Endodermal cell (in vitro differentiated cells): ENCODE results near the gene IKZF1. TPM values are rescaled to one million over a fixed set of nuclear protein-coding genes. Genes with fewer than 3 reads are reported as not detected.

ENCODE experiments used
- DNase-seq: peaks from one replicate; pipeline ENCODE4 v3.0.0-alpha.2; 2017
- H3K27ac ChIP-seq: 2 replicates; pipeline ENCODE4 v1.5.1; 2013; ENCODE audit warnings: mild to moderate bottlenecking, low read depth, low read length, moderate library complexity
- H3K27me3 ChIP-seq: 2 replicates; pipeline ENCODE4 v1.6.1; 2013; ENCODE audit warnings: mild to moderate bottlenecking, low read length, moderate library complexity; ENCODE audit not compliant: insufficient read depth, control insufficient read depth, poor library complexity, severe bottlenecking
- H3K36me3 ChIP-seq: 2 replicates; pipeline ENCODE4 v1.7.0; 2013; ENCODE audit warnings: mild to moderate bottlenecking, low read length, moderate library complexity; ENCODE audit not compliant: control insufficient read depth, insufficient read depth
- H3K4me1 ChIP-seq: one replicate; pipeline ENCODE4 v1.7.0; 2013; ENCODE audit warnings: low read length; ENCODE audit not compliant: control insufficient read depth, insufficient read depth
- H3K4me3 ChIP-seq: 2 replicates; pipeline ENCODE4 v1.5.1; 2013; ENCODE audit warnings: mild to moderate bottlenecking, low read length, moderate library complexity
- H3K9ac ChIP-seq: 2 replicates; pipeline ENCODE4 v1.6.1; 2013; ENCODE audit warnings: mild to moderate bottlenecking, low read length, moderate library complexity; ENCODE audit not compliant: poor library complexity, severe bottlenecking; ENCODE audit errors: extremely low read depth
- H3K9me3 ChIP-seq: 2 replicates; pipeline ENCODE4 v1.6.1; 2013; ENCODE audit warnings: mild to moderate bottlenecking, low read length, moderate library complexity; ENCODE audit not compliant: control insufficient read depth
- H3K27ac Mint-ChIP-seq: 2 replicates; pipeline ENCODE4 v1.8.0; 2020; ENCODE audit warnings: mixed read lengths
- H3K27me3 Mint-ChIP-seq: 2 replicates; pipeline ENCODE4 v1.8.0; 2021; ENCODE audit warnings: mild to moderate bottlenecking, mixed read lengths; ENCODE audit not compliant: insufficient read depth
- H3K36me3 Mint-ChIP-seq: 2 replicates; pipeline ENCODE4 v1.8.0; 2020; ENCODE audit warnings: low read depth, mixed read lengths
- H3K4me1 Mint-ChIP-seq: 2 replicates; pipeline ENCODE4 v1.8.0; 2020; ENCODE audit warnings: mixed read lengths
- H3K4me3 Mint-ChIP-seq: 2 replicates; pipeline ENCODE4 v1.8.0; 2020; ENCODE audit warnings: mild to moderate bottlenecking, moderate library complexity, mixed read lengths
- H3K9me3 Mint-ChIP-seq: 2 replicates; pipeline ENCODE4 v1.8.0; 2020; ENCODE audit warnings: mild to moderate bottlenecking, mixed read lengths
- CTCF ChIP-seq: fragments of 200-600 bp; sonication (generic); conservative IDR thresholded peaks from 2 replicates; pipeline ENCODE4 v1.5.0; 2021; ENCODE audit warnings: antibody characterized with exemption, mild to moderate bottlenecking
- WGBS, 2 experiments: methylation state at CpG; one replicate each; pipeline versions ENCODE4 v1.1.5 to v1.1.7; 2013; ENCODE audit warnings: missing lambda C conversion rate in 2 of 2, mixed read lengths in 1 of 2; ENCODE audit not compliant: insufficient coverage in 1 of 2, insufficient read length in 1 of 2; 5-methylcytosine and 5-hydroxymethylcytosine counted together
- total RNA-seq, 2 donors: library from RNA; stranded (reverse); fragmentation: NEBNext Ultra II Directional in 1 of 2; extraction: Animal tissue kit (Norgen Biotek cat#: 25700) in 1 of 2; gene quantifications; 2 replicates in 1 of 2; 3 replicates in 1 of 2; pipeline ENCODE4 v1.2.1, GENCODE V29; 2021

IKZF1 gene
- total RNA-seq, 2 donors from 2014 or later: 0.44 to 0.55 TPM

- H3K4me3 ChIP-seq: no peak overlapping the region
- H3K4me1 ChIP-seq: no peaks in the 10 kb centered on the region
- DNase-seq: no peak
- Mint-ChIP-seq H3K9me3 (no peaks in the 10 kb centered on the region), H3K27me3 (no peaks in the 10 kb centered on the region), H3K27ac (no peak overlapping the region), H3K4me1 (peaks cover 1% of the 10 kb centered on the region), H3K36me3 (no peaks in the 10 kb centered on the region), H3K4me3 (no peak overlapping the region)
- no peak overlapping the region for H3K27ac ChIP-seq
- H3K9me3 ChIP-seq: no peaks in the 10 kb centered on the region
- no peaks in the 10 kb centered on the region for H3K27me3 ChIP-seq
- no peak overlapping the region for H3K9ac ChIP-seq
- H3K36me3 ChIP-seq: no peaks in the 10 kb centered on the region
- WGBS, 2 experiments: 86 to 88% methylated on average over 3 to 5 of the region's 5 CpGs
- TF ChIP-seq CTCF: no peak
Observed at GRCh38 chr7:50371551-50372021, 67.1 kb downstream of the IKZF1 start.

- Histone ChIP-seq H3K27ac (no peak overlapping the region), H3K9ac (no peak overlapping the region), H3K9me3 (no peaks in the 10 kb centered on the region), H3K4me3 (no peak overlapping the region), H3K27me3 (no peaks in the 10 kb centered on the region), H3K36me3 (no peaks in the 10 kb centered on the region), H3K4me1 (no peaks in the 10 kb centered on the region)
- Mint-ChIP-seq H3K27me3 (no peaks in the 10 kb centered on the region), H3K9me3 (no peaks in the 10 kb centered on the region), H3K4me3 (no peak overlapping the region), H3K4me1 (peaks cover 1% of the 10 kb centered on the region), H3K27ac (no peak overlapping the region), H3K36me3 (no peaks in the 10 kb centered on the region)
- DNase-seq: no peak
- TF ChIP-seq CTCF: no peak
- 94 to 100% methylated on average over 2 to 4 of the region's 4 CpGs for WGBS, 2 experiments
Observed at GRCh38 chr7:50372923-50373322, 68.4 kb downstream of the IKZF1 start.

GRCh38 chr7:50376056-50376820 lies 71.7 kb downstream of the IKZF1 start:
- WGBS, 2 experiments: 90 to 91% methylated on average over 11 to 15 of the region's 15 CpGs
- no peaks in the 10 kb centered on the region for H3K4me1 ChIP-seq
- Mint-ChIP-seq H3K9me3 (no peaks in the 10 kb centered on the region), H3K36me3 (no peaks in the 10 kb centered on the region), H3K4me1 (peaks cover 5% of the 10 kb centered on the region), H3K27me3 (no peaks in the 10 kb centered on the region), H3K27ac (no peak overlapping the region), H3K4me3 (no peak overlapping the region)
- H3K36me3 ChIP-seq: no peaks in the 10 kb centered on the region
- no peak for DNase-seq
- no peak overlapping the region for H3K4me3 ChIP-seq
- H3K9ac ChIP-seq: no peak overlapping the region
- no peaks in the 10 kb centered on the region for H3K9me3 ChIP-seq
- no peak overlapping the region for H3K27ac ChIP-seq
- TF ChIP-seq CTCF: no peak
- no peaks in the 10 kb centered on the region for H3K27me3 ChIP-seq
